K562 (cell line): ENCODE measurements around the gene TRIM38. TPM values are rescaled to one million over a fixed set of nuclear protein-coding genes. Genes with fewer than 3 reads are reported as not detected.

Experiments used
- ADNP ChIP-seq: fragments of 200-800 bp; sonication (Bioruptor generic); IDR thresholded peaks from 2 replicates; pipeline ENCODE4 v1.6.1; 2016; ENCODE audit warnings: missing genetic modification characterization, missing compliant biosample characterization
- AFF4 ChIP-seq: sonication (generic); formaldehyde crosslinking; IDR thresholded peaks from 2 replicates; pipeline ENCODE4 v1.8.0; 2023; ENCODE audit warnings: mild to moderate bottlenecking, missing genetic modification reagents
- ATF1 ChIP-seq, 2 experiments: fragments of 450-650 bp in 1 of 2; IDR thresholded peaks; 2 replicates each; pipeline ENCODE4 v1.6.1; 2016; ENCODE audit warnings: missing compliant biosample characterization in 1 of 2, missing genetic modification characterization in 1 of 2
- ATF4 ChIP-seq: fragments of 450-650 bp; formaldehyde crosslinking; IDR thresholded peaks from 2 replicates; pipeline ENCODE4 v1.4.0; 2022; ENCODE audit warnings: mild to moderate bottlenecking, moderate library complexity
- CHD2 ChIP-seq: IDR thresholded peaks from 2 replicates; pipeline ENCODE4 v1.6.1; 2011; ENCODE audit warnings: low read depth, low read length
- FIP1L1 ChIP-seq: fragments of 200-400 bp; formaldehyde crosslinking; IDR thresholded peaks from 2 replicates; pipeline ENCODE4 v1.6.1; 2018; ENCODE audit warnings: mild to moderate bottlenecking, low read depth, low read length; ENCODE audit not compliant: poor library complexity, severe bottlenecking
- FOSL1 ChIP-seq: fragments of 200-800 bp; sonication (Bioruptor generic); conservative IDR thresholded peaks from 2 replicates; pipeline ENCODE4 v1.6.1; 2016; ENCODE audit warnings: missing genetic modification characterization, missing compliant biosample characterization
- HINFP ChIP-seq: fragments of 450-650 bp; conservative IDR thresholded peaks from 2 replicates; pipeline ENCODE4 v1.6.1; 2016; ENCODE audit warnings: missing genetic modification characterization, low read depth, mild to moderate bottlenecking, control low read depth, missing compliant biosample characterization
- MNT ChIP-seq, 2 experiments: fragments of 450-650 bp; conservative IDR thresholded peaks; 2 replicates each; pipeline ENCODE4 v1.6.1; 2017; ENCODE audit warnings: mild to moderate bottlenecking in 2 of 2, moderate library complexity in 2 of 2
- NFIX ChIP-seq: fragments of 250-450 bp; sonication (Bioruptor Pico); IDR thresholded peaks from 2 replicates; pipeline ENCODE4 v1.4.0; 2020; ENCODE audit warnings: low read depth, mild to moderate bottlenecking, moderate library complexity
- RFX7 ChIP-seq: fragments of 250-450 bp; sonication (Bioruptor Pico); IDR thresholded peaks from 2 replicates; pipeline ENCODE4 v1.5.1; 2021; ENCODE audit warnings: mild to moderate bottlenecking
- TAF1 ChIP-seq: IDR thresholded peaks from 2 replicates; pipeline ENCODE4 v1.6.1; 2011; ENCODE audit warnings: mild to moderate bottlenecking, low read length, moderate library complexity; ENCODE audit not compliant: insufficient read depth, control insufficient read depth, severe bottlenecking; ENCODE audit errors: extremely low read depth
- TAF15 ChIP-seq: fragments of 200-400 bp; formaldehyde crosslinking; IDR thresholded peaks from 2 replicates; pipeline ENCODE4 v1.6.1; 2017; ENCODE audit warnings: mild to moderate bottlenecking, low read depth, low read length, moderate library complexity
- ZNF436 ChIP-seq: fragments of 250-450, 450-650 bp; sonication (Bioruptor Pico); formaldehyde crosslinking; IDR thresholded peaks from 2 replicates; pipeline ENCODE4 v1.7.0; 2020; ENCODE audit warnings: mild to moderate bottlenecking
- ZNF512 ChIP-seq: IDR thresholded peaks from 2 replicates; pipeline ENCODE4 v1.6.1; 2016; ENCODE audit warnings: missing genetic modification characterization, missing compliant biosample characterization
- ZNF695 ChIP-seq: fragments of 450-650 bp; formaldehyde crosslinking; IDR thresholded peaks from 2 replicates; pipeline ENCODE4 v1.4.0; 2020; ENCODE audit warnings: mild to moderate bottlenecking, moderate library complexity
- ZSCAN29 ChIP-seq: fragments of 450-650 bp; IDR thresholded peaks from 2 replicates; pipeline ENCODE4 v1.6.1; 2017
- polyA plus RNA-seq, 8 experiments: library from polyadenylated mRNA; depleted of rRNA in 4 of 8; stranded (reverse) in 5 of 8; unstranded in 3 of 8; fragments of >200 nt; fragmentation: Nextera tagmentation in 2 of 8; fragmentation: Illumina TruSeq in 1 of 8; extraction: Ambion mirVana in 2 of 8; extraction: Trizol in 1 of 8; gene quantifications; 2 replicates each; pipeline versions ENCODE4 v1.2.1 to v1.2.3, GENCODE V29; 2011 to 2014; ENCODE audit warnings: inconsistent platforms in 1 of 8, missing spikeins in 1 of 8
- total RNA-seq, 7 experiments: library from RNA; depleted of rRNA in 6 of 7; stranded (reverse); fragments of >200 nt in 6 of 7; fragmentation: Illumina TruSeq in 2 of 7; extraction: Trizol in 2 of 7; gene quantifications; 2 replicates each; pipeline versions ENCODE4 v1.2.1 to v1.2.3, GENCODE V29; 2011 to 2021; ENCODE audit warnings: low replicate concordance in 1 of 7

The TRIM38 gene
- total and polyA plus RNA-seq, 9 of the 15 experiments (the other 6 are each of a cell fraction or from before 2014, with no cell fraction given): 1.7 to 6.7 (median 6.3) TPM

GRCh38 chr6:26029857-26030653 is 67.5 kb downstream of the TRIM38 start (continued):
- TF ChIP-seq HINFP: no peak
- peak; percentile 35; the same call in 1 of the 2 replicates for TF ChIP-seq FOSL1 (tag)
- no peak for TF ChIP-seq NFIX (CRISPR knock-in tag)
- no peak for TF ChIP-seq ATF1 (CRISPR knock-in tag; IDR thresholded peaks at IDR 0.05)
- no peak for TF ChIP-seq ATF1 (tag; IDR thresholded peaks at IDR 0.05)
- no peak for TF ChIP-seq ZNF695 (CRISPR knock-in tag)
- no peak for TF ChIP-seq TAF15
- 0 out of 2 replicates have a peak, but pooled peaks have one; percentile 16 for TF ChIP-seq ZNF436 (CRISPR knock-in tag)
- no peak for TF ChIP-seq ZNF512 (tag)
- peak; percentile 71 for TF ChIP-seq FIP1L1
- no peak for TF ChIP-seq CHD2
- no peak for TF ChIP-seq ZSCAN29
- TF ChIP-seq ADNP (tag): no peak
- TF ChIP-seq MNT (conservative IDR thresholded peaks at IDR 0.05): no peak; a peak in 1 of 4 replicates
- no peak for TF ChIP-seq TAF1
- TF ChIP-seq AFF4 (CRISPR knock-in tag): no peak; the same call in 1 of the 2 replicates
- TF ChIP-seq RFX7 (CRISPR knock-in tag): 0 out of 2 replicates have a peak, but pooled peaks have one; percentile 64
- TF ChIP-seq ATF4 (CRISPR knock-in tag): peak; percentile 39; the same call in 1 of the 2 replicates
